ENCODE data around the gene AANAT.

AANAT gene

DNA sequence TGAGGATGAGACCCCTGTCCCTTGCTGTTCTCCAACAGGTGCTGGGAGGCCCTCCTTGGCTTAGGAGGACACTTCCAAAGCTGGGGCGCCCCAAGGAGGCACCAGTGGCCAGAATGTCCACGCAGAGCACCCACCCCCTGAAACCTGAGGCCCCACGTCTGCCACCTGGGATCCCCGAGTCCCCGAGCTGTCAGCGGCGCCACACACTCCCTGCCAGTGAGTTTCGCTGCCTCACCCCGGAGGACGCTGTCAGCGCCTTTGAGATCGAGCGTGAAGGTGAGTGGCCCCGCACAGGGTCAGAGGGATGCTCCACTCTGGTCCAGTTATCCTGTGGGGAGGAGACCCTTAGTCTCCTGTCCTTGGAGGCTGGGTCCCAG lies 1.2 kb downstream of the AANAT start:
- no peak for DNase-seq (ENCODE audit: low spot score)

DNA sequence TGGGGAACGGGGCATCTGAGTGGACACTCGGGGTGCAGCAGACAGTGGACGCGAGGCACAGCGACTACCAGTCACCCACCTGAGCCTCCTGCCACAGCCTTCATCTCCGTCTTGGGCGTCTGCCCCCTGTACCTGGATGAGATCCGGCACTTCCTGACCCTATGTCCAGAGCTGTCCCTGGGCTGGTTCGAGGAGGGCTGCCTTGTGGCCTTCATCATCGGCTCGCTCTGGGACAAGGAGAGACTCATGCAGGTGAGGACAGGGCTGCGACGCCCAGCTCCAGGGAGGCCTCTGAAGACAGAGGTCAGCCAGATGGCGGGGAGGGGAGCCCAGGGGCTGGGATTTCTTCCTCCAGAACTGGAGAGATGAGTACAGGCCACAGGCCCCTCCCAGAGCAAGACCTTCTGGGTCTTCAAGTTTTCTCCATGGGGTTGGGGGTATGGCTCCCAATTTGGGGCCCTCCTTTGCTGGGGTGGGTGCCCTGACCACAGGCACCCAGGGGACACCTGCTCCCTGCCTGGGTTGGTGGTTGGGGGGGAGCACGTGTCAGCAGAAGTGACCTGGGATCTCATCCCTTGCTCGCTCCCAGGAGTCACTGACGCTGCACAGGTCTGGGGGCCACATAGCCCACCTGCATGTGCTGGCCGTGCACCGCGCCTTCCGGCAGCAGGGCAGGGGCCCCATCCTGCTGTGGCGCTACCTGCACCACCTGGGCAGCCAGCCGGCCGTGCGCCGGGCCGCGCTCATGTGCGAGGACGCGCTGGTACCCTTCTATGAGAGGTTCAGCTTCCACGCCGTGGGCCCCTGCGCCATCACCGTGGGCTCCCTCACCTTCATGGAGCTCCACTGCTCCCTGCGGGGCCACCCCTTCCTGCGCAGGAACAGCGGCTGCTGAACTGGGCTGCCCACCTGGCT lies 1.9 kb downstream of the AANAT start:
- no peak for DNase-seq (ENCODE audit: low spot score)

DNA sequence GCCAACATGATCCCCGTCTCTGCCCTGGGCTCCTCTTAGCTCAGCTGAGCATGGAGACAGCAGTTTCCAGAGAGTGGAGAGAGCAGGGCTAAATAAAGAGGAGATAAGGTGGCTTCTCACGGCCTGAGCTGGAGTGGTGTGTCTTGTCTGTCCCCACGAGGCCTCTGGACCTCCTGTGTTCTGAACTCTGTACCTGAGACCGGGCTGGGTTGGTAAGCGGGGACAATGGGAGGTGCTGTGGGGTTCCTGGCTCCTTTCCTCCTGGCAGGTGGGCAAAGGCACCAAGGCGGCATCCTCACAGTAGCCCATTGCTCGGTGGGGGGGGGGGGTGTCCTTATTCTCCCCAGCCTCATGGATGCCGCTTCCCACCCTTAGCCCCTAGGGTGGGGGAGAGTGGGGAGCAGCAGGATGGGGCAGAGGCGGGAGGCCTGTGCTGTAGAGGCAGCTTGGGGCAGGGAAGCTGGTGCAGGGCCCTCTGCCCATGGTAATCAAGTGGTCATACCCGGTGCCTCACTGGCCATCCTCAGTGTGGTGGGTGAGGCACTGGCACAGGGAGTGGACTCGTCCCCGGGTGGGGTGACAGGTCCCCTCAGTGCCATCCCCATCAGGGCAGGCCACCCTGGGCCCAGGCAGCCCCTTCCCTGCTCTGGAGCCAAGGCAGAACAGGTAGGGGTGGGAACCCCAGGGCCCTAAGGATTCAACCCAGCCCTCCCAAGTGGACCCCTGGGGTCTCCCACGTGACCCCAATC lies 2.8 kb downstream of the AANAT start:
- no peak for DNase-seq (ENCODE audit: low spot score)

DNA sequence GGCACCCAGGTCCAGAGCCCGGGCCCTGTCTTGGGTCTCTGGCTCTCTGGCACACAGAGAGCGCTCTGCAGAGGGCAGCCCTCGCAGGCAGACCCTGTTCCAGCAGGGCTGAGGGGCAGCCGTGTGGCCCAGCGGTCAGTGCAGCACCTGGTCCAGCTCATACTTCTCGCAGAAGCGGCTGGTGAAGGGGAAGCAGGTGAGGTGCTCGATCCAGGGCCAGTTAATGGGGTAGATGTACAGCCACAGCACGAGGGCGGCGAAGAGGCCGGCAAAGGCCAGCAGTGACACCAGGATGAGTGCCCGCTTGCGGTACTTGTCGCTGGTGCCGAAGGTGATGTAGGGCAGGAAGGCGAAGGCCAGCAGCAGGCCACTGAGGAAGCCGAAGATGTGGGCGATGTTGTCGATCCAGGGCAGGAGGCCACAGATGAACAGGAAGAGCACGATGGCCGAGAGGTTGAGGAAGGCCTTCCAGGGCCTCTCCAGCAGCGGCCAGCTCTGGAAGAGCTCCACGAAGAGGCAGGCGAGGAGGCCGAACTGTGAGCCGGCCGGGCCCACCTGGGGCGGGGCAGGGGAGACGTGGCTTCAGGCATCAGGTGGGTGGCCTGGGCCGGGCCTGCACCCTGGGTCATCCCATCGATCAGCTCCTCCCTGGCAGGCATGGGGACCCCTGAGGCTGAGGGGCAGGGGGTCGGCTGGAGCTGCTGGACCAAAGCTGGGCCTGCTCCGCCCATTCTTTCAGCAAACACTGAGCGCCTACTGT lies 4.3 kb downstream of the AANAT start:
- no peak for DNase-seq (ENCODE audit: low spot score)

DNA sequence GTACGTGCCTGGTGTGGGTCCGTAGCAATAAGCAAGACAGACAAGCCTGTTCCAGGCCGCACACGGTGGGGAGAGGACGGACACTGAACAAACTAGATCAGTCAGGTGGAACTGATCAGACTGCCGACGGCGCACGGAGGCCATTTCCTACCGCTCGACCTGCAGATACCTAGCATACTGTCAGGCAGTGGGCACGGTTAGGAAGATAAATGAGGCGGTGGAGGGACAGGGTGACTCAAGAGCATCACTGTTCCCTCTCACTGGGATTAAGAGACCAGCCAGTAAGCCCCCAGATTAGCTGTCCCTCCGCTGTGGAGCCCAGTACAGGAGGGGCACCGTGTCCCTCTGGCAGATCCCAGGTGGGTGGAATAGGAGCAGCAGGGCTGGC lies 4.8 kb downstream of the AANAT start:
- no peak for DNase-seq (ENCODE audit: low spot score)

DNA sequence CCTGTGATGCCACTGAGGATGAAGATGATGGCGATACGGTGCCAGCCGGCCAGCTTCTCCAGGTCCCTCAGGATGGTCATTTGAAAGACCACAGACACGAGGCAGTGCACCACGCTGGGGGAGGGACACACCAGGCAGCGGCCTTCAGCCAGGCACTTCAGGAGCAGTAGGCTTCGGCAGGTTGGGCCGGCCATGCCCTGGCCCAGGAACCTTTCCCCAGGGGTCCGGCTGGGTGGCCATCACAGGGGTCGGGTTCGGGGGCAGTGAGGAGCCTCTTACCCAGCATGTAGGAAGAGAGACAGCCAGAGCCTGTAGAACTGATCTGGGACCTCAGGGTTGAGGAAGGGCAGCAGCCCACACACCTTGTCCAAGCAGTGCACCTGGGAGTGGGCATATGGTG lies 5.3 kb downstream of the AANAT start:
- no peak for DNase-seq (ENCODE audit: low spot score)

DNA sequence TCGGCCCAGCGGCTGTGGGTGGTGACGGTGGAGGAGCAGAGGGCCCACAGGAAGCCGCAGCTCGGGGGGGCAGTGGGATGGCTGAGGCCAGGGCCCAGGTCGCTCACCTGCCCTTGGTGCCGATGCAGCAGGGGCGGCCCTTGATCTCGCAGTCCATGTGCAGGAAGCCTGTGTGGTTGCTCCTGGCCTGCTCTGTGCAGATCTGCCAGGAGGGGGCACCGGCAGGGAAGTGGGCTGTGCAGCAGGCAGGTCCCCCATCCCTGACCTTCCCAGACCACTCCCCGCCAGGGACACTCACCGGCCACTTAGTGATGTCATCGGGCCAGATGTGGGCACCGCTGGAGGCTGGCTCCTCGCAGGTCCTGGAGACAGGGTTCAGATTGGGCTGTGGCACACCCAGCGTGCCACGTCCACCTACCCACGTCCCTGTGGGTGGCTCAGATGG lies 6.2 kb downstream of the AANAT start:
- DNase-seq (ENCODE audit: low spot score), result peak; percentile 84

DNA sequence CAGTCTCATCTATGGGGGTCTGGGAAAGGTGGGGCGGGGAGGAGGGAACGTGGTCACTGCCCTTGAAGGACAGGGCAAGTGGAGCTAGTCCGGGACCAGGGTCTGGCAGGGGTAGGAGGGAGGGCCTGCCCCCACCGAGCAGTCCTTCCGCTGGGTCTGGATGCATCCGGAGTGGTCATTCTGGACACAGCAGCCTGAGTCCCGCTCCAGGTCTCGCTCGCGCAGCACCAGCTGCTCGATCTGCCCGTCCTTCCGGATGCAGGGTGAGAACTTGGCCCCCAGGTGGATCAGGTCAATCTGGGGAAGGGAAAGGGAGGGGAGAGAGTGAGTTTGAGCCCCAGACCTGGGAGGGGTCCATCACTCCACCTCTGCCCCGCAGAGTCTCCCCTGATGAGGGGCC lies 6.8 kb downstream of the AANAT start:
- DNase-seq (ENCODE audit: low spot score), result no peak

DNA sequence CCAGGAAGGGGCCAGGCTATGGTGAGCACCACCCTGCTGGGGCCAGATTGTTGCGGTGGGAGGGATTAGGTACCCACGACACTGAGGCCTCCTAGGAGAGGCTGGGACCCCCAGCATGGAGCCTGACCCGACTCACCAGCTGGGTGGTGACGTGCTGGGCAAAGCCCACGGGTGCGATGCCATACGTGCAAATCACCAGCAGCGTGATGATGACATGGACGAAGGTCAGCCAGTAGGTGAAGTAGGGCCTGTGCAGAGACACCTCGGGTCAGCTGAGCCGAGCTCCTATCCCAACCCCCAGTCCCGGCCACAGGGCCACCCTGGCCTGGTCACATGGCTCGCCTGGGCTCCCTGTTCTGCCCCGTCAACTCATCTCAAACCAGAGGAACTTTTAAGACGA lies 7.5 kb downstream of the AANAT start:
- DNase-seq (ENCODE audit: low spot score), result no peak

DNA sequence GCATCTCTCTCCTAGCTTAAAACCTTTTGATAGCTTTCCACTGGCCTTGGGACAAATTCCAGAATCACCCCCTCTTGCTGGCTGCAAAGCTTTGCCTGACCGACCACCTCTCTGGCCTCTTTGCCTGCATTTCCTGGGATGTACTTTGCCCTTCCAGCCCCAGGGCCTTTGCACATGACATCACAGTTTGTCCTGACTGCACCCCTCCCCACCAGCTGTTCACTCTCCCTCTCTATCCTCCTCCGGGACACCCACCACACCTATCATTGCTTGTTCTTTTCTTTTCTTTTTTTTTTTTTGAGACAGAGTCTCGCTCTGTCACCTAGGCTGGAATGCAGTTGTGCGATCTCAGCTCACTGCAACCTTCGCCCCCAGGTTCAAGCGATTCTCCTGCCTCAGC lies 7.9 kb downstream of the AANAT start:
- no peak for DNase-seq (ENCODE audit: low spot score)

DNA sequence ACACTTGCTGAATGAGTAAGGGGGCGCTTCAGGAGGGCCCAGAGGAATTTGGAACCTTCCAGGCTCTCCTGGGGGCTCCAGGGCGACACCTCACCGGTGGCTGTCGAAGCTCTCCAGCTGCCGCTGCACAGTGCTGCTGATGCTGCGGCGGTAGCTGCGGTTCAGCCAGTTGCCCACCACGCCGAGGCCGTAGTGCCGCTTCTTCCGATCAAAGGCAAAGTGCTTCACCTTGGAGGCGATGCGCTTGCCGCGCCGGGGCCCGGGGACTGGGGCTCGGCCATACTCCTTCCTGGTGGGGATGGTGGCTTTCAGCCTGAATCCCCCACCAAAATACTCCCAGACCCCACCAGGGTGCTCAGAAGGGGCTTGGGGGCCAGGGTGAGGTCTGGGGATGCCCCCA lies 9.3 kb downstream of the AANAT start:
- no peak for DNase-seq (ENCODE audit: low spot score)

DNA sequence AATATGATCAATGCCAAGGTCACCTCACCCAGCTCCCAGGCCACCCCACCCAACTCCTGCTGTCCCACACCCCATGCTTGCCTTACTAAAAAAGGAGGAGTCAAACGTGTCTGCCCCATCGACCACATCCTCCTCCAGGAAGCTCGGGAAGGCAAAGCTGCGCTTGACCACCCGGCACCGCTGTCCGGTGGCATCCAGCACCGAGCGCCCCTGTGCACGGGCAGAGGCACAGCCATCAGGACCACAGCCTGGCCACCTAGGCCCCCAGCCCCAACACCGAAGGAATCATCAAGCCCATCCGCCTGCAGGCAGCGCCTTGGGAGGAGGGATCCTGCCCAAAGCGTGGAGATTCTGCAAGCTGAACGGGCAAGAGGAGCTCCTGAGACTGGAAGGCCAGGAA lies 10.2 kb downstream of the AANAT start:
- DNase-seq (ENCODE audit: low spot score), result no peak

DNA sequence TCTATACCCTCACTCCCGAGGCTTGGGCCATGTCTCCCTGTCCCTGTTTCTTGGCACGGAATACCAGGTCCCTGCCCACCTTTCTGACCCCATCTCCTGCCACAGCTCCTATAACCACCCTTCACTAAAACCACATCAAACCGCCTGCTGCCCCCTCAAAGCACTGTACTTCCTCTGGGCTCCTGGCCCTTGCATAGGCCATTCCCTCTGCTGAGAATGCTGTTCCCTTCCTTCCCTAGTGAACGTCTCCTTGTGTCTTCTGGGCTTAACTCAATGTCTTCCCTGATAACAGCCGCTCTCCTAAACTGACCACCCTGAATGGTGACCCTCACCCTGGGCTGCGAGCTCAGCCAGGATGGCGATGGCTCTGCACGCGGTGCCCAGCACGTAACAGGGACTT lies 10.7 kb downstream of the AANAT start:
- no peak for DNase-seq (ENCODE audit: low spot score)

DNA sequence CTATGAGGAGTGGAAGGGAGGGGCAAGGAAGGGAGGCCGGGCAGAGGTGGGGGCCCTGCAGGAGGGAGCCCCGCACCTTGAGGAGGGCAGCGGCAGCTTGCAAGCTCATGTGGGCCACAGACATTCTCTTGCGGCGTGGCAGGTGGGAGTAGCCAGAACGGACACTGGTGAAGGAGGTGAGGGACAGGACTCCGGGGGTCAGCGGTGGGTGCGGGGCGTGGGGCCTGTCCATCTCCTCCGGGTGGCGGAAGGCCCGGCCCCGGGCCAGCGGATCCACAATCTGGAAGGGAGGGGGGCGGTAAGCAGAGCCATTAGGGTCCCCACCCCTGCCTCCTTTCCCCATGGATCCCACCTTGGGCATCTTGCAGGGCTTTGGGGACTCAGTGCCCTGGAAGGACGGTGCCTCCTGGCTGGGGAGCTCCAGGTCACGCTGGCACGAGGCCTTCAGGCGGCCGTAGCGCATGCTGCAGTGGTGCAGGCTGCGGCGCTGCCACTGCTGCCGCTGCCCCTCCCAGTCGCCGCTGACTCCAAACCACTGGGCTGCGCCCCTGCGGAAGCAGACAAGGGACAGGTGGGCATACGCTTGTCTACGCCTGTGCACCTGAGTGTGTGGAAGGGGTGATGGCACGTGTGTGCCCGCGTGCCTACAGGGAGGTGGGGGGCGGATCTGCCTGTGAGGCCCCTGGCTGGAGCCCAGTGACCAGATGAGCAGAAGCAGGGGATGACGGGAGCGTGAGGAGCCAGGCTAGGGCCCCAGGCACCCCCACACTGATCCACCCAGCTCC lies 11.5 kb downstream of the AANAT start:
- DNase-seq (ENCODE audit: low spot score), result no peak

DNA sequence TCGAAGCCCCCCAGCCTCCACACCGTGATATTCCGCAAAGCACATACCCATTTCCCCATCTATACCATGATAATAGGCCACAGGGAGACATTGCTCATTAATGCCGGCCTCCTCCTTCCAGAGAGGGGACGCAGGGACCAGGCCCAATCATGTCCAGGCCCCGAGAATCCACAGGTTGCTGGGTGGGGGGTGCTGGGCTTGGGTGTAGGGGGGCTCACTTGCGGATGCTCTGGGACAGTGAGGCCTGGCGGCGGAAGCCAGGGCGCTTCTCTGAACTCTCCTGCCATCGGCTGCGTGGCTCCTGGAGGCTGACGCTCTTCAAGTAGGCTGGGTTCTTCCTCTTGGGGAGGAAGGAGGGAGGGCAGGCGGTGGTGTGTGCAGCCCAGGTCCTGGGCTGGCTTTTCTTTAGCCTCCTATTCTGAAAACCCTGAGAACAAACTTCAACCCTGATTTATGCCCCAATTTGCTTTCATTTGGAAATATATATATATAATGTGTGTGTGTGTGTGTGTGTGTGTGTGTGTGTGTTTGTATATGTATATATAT lies 12.2 kb downstream of the AANAT start:
- DNase-seq (ENCODE audit: low spot score), result no peak

DNA sequence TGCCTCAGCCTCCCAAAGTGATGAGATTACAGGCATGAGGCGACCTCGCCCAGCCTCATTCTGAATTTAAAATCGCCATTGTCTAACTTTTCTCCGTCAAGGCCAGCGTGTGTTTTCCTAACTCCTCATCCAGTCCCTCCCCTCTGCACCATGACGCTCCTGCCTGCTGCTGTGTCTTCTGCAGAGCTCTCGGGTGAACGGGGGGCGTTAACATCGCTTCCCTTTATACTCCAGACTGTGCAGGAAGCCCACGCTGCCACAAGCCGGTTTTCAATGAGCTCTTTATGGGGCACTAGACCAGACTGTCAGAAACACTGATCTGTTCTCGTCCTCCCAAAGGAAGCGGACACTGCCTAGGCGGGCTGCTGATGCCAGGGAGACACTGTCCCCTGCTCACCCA lies 13.2 kb downstream of the AANAT start:
- DNase-seq (ENCODE audit: low spot score), result no peak

DNA sequence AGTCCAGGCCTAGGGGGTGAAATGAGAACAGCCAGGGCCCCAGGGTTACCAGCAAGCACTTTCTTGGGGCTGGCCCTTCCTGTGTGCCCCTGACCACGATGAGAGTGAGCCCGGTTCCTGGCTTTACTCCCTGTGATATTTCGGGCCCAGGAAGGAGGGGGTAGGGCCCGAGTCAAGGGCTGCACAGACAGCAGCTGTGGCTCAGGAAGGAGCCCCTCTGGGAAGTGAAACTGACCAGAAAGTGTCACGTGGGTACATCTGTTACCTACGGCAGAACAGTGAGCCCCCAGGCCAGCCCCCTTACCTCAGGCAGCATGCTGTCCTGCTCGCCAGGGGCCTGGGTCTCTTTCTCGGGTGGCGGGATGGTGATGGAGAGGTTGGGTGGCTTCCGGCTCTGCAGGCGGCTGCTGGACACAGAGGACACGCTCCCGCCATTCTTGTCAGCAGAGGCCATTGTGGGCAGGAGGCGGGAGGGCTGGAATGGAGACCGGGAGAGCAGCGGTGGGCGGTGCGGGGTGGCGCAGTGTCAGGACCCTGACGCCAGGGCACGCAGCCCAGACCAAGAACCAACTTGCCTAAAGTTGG lies 13.8 kb downstream of the AANAT start:
- DNase-seq (ENCODE audit: low spot score), result no peak

DNA sequence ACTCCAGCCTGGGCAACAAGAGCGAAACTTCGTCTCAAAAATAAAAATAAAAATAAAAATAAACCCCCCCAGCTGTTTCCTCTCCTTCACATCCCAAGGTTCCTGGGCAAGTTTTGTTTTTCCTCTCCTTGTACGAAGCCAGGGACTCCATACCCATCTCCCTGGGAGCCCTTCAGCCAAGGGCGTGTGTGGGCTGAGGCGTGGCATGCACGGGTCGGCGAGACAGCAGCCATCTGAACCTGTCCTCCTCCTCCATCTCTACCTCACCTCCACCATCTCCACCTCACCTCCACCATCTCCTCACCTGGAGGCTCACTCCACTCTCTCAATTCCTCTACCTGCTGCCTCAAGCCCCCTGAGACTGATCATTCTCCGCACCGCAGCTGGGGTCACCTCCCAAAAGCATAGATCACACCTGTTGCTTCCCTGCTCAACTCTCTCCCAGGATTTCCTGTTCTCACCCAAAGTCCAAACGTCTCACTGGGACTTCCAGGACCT lies 16.9 kb downstream of the AANAT start:
- DNase-seq (ENCODE audit: low spot score), result no peak

DNA sequence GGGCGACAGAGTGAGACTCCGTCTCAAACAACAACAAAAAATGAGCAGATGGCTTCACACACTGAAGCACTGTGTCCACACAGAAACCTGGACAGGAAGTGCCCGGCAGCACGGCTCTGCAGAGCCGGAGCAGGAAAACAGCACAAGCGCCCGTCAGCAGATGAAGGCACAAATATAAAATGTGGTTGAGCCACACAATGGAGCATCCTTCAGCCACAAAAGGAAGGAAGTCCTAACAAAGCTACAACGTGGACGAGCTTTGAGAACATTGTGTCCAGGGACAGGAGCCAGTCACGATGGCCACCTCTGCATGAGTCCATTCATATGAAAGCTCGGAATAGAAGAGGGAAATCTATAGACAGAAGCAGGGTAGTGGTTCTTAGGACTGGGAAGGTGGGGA lies 18.2 kb downstream of the AANAT start:
- no peak for DNase-seq (ENCODE audit: low spot score)

DNA sequence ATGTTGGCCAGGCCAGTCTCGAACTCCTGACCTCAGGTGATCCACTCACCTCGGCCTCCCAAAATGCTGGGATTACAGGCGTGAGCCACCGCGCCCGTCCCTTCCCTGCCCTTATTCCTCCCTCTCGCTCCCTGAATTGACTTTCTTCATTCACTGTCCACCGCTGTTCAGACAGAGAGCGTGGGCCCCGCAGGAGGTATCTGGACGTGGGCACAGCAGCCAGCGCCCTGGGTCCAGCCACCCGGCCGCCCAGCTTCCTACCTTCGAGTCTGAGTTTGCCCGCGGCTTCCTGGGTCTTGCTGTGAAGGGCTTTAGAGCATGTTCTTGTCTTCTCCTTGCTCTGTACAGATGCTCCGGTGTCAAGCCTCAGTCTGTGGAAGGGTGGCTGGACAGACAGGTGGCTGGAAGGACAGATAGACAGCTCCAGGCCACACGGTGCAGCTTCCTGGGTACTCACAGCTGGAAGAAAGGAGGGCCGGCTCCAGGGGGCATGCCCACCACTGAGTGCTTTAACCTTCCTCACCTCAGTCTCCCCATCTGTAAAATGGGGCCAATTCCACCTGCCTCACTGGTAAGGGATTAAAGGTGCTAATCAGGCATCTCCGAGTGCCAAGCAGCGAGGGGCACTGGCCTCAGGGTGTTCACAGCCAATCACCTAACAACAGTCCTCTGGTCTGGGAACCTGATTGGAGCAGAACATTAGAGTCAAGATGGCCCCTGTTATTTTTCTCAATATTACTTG lies 20.2 kb downstream of the AANAT start:
- no peak for DNase-seq (ENCODE audit: low spot score)
